Measurements from ENCODE around the gene LEMD2. TPM values are rescaled to one million over a fixed set of nuclear protein-coding genes. Genes with fewer than 3 reads are reported as not detected.

Gene LEMD2
- total and polyA plus RNA-seq, 9 of the 15 experiments (the other 6 are each of a cell fraction or from before 2014, with no cell fraction given) = 0.32 to 46.3 (median 30.8) TPM

DNA sequence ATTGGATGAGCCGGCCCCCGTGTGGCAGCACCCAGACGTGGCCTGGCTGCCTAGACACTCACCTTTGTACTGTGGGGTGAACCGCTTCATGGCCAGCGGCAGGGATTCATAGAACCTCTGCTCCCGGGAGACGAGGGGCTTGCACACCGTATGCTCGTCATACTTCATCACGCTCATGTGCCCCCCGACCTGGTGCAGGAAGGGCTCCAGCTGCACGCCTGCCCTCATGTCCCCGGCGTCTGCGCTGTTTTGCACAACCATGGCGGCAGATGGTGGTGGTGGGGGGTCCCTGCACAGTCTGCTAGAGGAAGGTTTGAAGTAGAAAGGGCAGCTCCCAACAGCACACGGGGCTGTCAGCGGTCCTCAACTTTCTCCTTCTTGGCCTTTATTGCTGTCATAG lies 53.7 kb downstream of the LEMD2 start (continued):
- TF ChIP-seq SIX5 (IDR thresholded peaks at IDR 0.05; ENCODE audit: borderline replicate concordance in 1 of 2, insufficient read depth in 1 of 2, low read depth in 1 of 2, low read length in 2 of 2) (no peak), NFYB (IDR thresholded peaks at IDR 0.05; ENCODE audit: extremely low read depth, insufficient read length) (no peak), ILF3 (IDR thresholded peaks at IDR 0.05; ENCODE audit: borderline replicate concordance) (no peak), BHLHE40 (IDR thresholded peaks at IDR 0.05; ENCODE audit: low read length) (no peak), ZNF24 (IDR thresholded peaks at IDR 0.05) (no peak), ZNF436 (CRISPR knock-in tag; IDR thresholded peaks at IDR 0.05) (no peak), JUNB (CRISPR knock-in tag; conservative IDR thresholded peaks at IDR 0.05) (no peak), MED1 (CRISPR knock-in tag; IDR thresholded peaks at IDR 0.05; ENCODE audit: borderline replicate concordance) (no peak), C11orf30 (IDR thresholded peaks at IDR 0.05; ENCODE audit: low read depth) (no peak), RUNX1 (IDR thresholded peaks at IDR 0.05; ENCODE audit: low read depth) (no peak), ZFX (CRISPR knock-in tag; IDR thresholded peaks at IDR 0.05) (no peak), GATA2 (CRISPR knock-in tag; IDR thresholded peaks at IDR 0.05) (no peak)
- TF ChIP-seq, protein P1, sequence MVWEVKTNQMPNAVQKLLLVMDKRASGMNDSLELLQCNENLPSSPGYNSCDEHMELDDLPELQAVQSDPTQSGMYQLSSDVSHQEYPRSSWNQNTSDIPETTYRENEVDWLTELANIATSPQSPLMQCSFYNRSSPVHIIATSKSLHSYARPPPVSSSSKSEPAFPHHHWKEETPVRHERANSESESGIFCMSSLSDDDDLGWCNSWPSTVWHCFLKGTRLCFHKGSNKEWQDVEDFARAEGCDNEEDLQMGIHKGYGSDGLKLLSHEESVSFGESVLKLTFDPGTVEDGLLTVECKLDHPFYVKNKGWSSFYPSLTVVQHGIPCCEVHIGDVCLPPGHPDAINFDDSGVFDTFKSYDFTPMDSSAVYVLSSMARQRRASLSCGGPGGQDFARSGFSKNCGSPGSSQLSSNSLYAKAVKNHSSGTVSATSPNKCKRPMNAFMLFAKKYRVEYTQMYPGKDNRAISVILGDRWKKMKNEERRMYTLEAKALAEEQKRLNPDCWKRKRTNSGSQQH (CRISPR knock-in tag; IDR thresholded peaks at IDR 0.05) = no peak

DNA sequence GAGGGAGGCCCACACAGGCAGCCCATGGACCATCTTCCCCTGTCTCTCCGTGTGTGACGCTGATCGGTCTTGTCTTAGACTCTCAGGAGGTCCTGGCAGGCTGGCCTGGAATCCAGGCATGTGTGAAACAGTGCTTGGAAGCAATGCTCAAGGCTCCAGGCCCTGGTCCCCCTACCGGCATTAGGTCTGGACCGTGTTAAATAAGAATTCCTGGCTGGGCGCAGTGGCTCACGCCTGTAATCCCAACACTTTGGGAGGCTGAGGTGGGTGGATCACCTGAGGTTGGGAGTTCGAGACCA lies 55.3 kb downstream of the LEMD2 start:
- FAIRE-seq (no peak), DNase-seq (ENCODE audit: extremely low read depth in 1 of 4, low spot score in 3 of 4) (no peak), ATAC-seq (no peak)
- Histone ChIP-seq H3K9me1 (ENCODE audit: control insufficient read depth, insufficient read depth, low read length) (no peaks in the 10 kb centered on the region), H3K79me2 (ENCODE audit: control insufficient read depth, insufficient read depth, low read length) (no peaks in the 10 kb centered on the region), H3K9me3 (replicated peaks; ENCODE audit: control insufficient read depth, insufficient read depth, low read depth, low read length) (no peaks in the 10 kb centered on the region), H3K27ac (ENCODE audit: extremely low read depth, low read depth, low read length) (no peak overlapping the region), H3K4me3 (no peak overlapping the region), H3K4me2 (ENCODE audit: insufficient read depth, low read length) (no peak overlapping the region), H3K9ac (ENCODE audit: insufficient read depth in 1 of 2, low read depth in 2 of 2, low read length in 2 of 2) (no peak overlapping the region), H3K27me3 (ENCODE audit: control insufficient read depth in 2 of 2, insufficient read depth in 2 of 2, low read length in 2 of 2) (peaks cover 32 to 67% of the 10 kb centered on the region in 2 experiments), H4K20me1 (replicated peaks; ENCODE audit: control insufficient read depth, insufficient read depth, low read length) (peaks cover 15% of the 10 kb centered on the region), H2AFZ (ENCODE audit: low read depth, low read length) (no peak overlapping the region), H3K4me1 (replicated peaks in 1 of 2; ENCODE audit: control insufficient read depth in 2 of 2, insufficient read depth in 2 of 2, low read length in 2 of 2) (peaks cover 10 to 15% of the 10 kb centered on the region in 2 experiments; a peak in 4 of 5 replicates), H3K36me3 (ENCODE audit: control insufficient read depth, insufficient read depth, low read length) (no peaks in the 10 kb centered on the region)
- no TSS peak for BruUV-seq (replicated peaks)
- WGBS (ENCODE audit: insufficient coverage, low coverage, missing lambda C conversion rate) = 30% methylated on average over 8 of the region's 8 CpGs
- ChIA-PET CTCF (ENCODE audit: low intra/inter-chr PET ratio) (no interaction called here), POLR2A (no interaction called here)
- intact Hi-C loops (cut with micrococcal nuclease) = no loop called here
- in situ Hi-C loops (cut with MboI) = no loop called here
- TF ChIP-seq SIRT6 (IDR thresholded peaks at IDR 0.05; ENCODE audit: low read depth, low read length) = no peak
- TF ChIP-seq, protein P1 (CRISPR knock-in tag; IDR thresholded peaks at IDR 0.05) = no peak
- TF ChIP-seq, protein P2, sequence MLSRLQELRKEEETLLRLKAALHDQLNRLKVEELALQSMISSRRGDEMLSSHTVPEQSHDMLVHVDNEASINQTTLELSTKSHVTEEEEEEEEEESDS (CRISPR knock-in tag; IDR thresholded peaks at IDR 0.05) = no peak
- no peak for TF ChIP-seq PPARD (CRISPR knock-in tag; IDR thresholded peaks at IDR 0.05)
- no peak for TF ChIP-seq ZNF121 (CRISPR knock-in tag; conservative IDR thresholded peaks at IDR 0.05)
- TF ChIP-seq CTBP1 (IDR thresholded peaks at IDR 0.05; ENCODE audit: borderline replicate concordance) = no peak
- TF ChIP-seq, protein P3, sequence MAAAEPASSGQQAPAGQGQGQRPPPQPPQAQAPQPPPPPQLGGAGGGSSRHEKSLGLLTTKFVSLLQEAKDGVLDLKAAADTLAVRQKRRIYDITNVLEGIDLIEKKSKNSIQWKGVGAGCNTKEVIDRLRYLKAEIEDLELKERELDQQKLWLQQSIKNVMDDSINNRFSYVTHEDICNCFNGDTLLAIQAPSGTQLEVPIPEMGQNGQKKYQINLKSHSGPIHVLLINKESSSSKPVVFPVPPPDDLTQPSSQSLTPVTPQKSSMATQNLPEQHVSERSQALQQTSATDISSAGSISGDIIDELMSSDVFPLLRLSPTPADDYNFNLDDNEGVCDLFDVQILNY (CRISPR knock-in tag; IDR thresholded peaks at IDR 0.05) = no peak
- no peak for TF ChIP-seq C11orf30 (IDR thresholded peaks at IDR 0.05; ENCODE audit: low read depth)

Measured in K562 (cell line).